Kidney (tissue), 14 donors: Measurements from ENCODE around the gene LAMA1. TPM values are rescaled to one million over a fixed set of nuclear protein-coding genes. Genes with fewer than 3 reads are reported as not detected.

ENCODE experiments used
- DNase-seq, 5 donors: peaks; one replicate each; pipeline ENCODE4 v3.0.0-alpha.2; 2013 to 2020
- FAIRE-seq: peaks from 2 replicates; lab custom pipeline; 2012; peaks lifted over from hg19 to GRCh38; lab: Jason Lieb, UNC
- H3K27ac ChIP-seq, 2 donors: one replicate each; pipeline ENCODE4 v1.7.0; 2013; ENCODE audit warnings: low read depth in 2 of 2, low read length in 2 of 2, inconsistent platforms in 1 of 2
- H3K27me3 ChIP-seq: one replicate; pipeline ENCODE4 v1.7.1; 2013; ENCODE audit warnings: low read length, inconsistent platforms; ENCODE audit not compliant: control insufficient read depth, insufficient read depth
- H3K36me3 ChIP-seq, 3 donors: one replicate each; pipeline versions ENCODE4 v1.7.0 to v1.7.1; 2013; ENCODE audit warnings: low read length in 3 of 3, control low read depth in 1 of 3, inconsistent platforms in 1 of 3; ENCODE audit not compliant: insufficient read depth in 3 of 3, control insufficient read depth in 2 of 3
- H3K4me1 ChIP-seq, 3 donors: one replicate each; pipeline versions ENCODE4 v1.7.0 to v1.7.1; 2013; ENCODE audit warnings: low read length in 3 of 3, inconsistent platforms in 1 of 3, low read depth in 1 of 3; ENCODE audit not compliant: control insufficient read depth in 2 of 3, insufficient read depth in 2 of 3
- H3K4me3 ChIP-seq, 3 donors: one replicate each; pipeline versions ENCODE4 v1.7.0 to v1.8.1; 2013; ENCODE audit warnings: low read length in 3 of 3, control low read depth in 1 of 3, inconsistent platforms in 1 of 3
- H3K9ac ChIP-seq, 3 donors: one replicate each; pipeline versions ENCODE4 v1.7.0 to v1.7.1; 2013; ENCODE audit warnings: low read length in 3 of 3, control low read depth in 1 of 3, inconsistent platforms in 1 of 3
- H3K9me3 ChIP-seq, 3 donors: one replicate each; pipeline versions ENCODE4 v1.7.0 to v1.7.1; 2013; ENCODE audit warnings: low read length in 3 of 3, control low read depth in 1 of 3, inconsistent platforms in 1 of 3; ENCODE audit not compliant: control insufficient read depth in 2 of 3, insufficient read depth in 1 of 3
- intact Hi-C: fragments of 100-400 bp; cut with DNase I; formaldehyde crosslinking; loops from one replicate; pipeline ENCODE4 v1.11.1; 2022
- polyA plus RNA-seq: library from polyadenylated mRNA; stranded (reverse); fragments of 350-450 nt; fragmentation: Illumina TruSeq; extraction: RNeasy Lipid Tissue Mini Kit (QIAGEN cat#74804); gene quantifications from one replicate; pipeline ENCODE4 v1.2.3, GENCODE V29; 2014; ENCODE audit warnings: low read depth, low replicate concordance; ENCODE audit not compliant: insufficient read depth
- total RNA-seq: library from RNA; stranded (reverse); fragmentation: NEBNext Ultra II Directional; extraction: Animal tissue kit (Norgen Biotek cat#: 25700); gene quantifications from one replicate; pipeline ENCODE4 v1.2.1, GENCODE V29; 2021
- TF ChIP-seq, protein P1 (sequence below): IDR thresholded peaks from 3 replicates; pipeline ENCODE4 v1.5.1; 2012; ENCODE audit warnings: mild to moderate bottlenecking, moderate library complexity, borderline replicate concordance; ENCODE audit not compliant: insufficient read depth; ENCODE audit errors: extremely low read depth
- donor health status: control.
- donor health status: control.
- donor health status: control.
- donor health status: control.
- donor health status: control.
- donor health status: DM: yes; HTN: yes; CAD: no.
- donor health status: Normal renal cell carcinoma (clear cell type).

The LAMA1 gene
- total and polyA plus RNA-seq, 2 donors from 2014 or later: 10.7 to 14.1 TPM

DNA sequence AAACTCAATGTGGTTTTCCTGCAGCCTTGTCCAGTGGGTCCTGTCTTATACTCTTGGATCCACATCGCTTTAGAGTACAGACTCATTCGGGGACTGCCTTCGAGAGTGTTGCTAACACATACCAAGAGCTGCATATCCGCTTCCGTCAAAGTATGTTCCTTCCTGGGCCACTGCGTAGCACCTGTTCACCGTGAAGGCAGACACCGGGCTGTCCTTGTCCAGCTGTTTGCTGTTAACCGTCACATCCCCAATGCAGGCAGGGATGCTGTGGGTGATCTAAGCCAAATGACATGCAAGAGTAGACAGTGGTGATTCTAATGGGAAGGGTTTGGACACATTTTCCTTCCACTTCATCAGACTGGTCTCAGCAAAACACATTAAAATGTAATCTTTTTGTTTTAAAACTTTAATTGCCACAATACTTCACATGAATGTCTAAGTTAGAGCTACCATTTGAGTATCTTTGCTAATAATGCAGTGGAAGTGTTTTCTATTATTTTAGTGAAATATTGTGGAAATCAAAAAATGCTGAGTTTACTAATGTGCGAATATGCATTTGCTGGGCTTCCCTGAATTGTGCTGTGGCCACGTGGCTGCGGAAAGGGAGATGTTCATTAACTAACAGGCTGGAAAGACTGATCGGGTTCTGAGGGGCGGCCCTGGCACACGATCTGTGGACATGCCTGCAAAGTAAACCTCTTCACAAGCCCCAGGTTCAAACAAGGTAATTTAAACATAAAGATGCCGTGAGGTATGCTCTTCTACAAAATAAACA lies 169.1 kb downstream of the LAMA1 start:
- H3K4me3 ChIP-seq: no peak overlapping the region
- no peaks in the 10 kb centered on the region for H3K4me1 ChIP-seq
- intact Hi-C loops: no loop called here
- DNase-seq: peak in 3 of 5 donors; percentile 31 to 45 (median 38)
- H3K9me3 ChIP-seq: no peaks in the 10 kb centered on the region
- TF ChIP-seq, protein P1, sequence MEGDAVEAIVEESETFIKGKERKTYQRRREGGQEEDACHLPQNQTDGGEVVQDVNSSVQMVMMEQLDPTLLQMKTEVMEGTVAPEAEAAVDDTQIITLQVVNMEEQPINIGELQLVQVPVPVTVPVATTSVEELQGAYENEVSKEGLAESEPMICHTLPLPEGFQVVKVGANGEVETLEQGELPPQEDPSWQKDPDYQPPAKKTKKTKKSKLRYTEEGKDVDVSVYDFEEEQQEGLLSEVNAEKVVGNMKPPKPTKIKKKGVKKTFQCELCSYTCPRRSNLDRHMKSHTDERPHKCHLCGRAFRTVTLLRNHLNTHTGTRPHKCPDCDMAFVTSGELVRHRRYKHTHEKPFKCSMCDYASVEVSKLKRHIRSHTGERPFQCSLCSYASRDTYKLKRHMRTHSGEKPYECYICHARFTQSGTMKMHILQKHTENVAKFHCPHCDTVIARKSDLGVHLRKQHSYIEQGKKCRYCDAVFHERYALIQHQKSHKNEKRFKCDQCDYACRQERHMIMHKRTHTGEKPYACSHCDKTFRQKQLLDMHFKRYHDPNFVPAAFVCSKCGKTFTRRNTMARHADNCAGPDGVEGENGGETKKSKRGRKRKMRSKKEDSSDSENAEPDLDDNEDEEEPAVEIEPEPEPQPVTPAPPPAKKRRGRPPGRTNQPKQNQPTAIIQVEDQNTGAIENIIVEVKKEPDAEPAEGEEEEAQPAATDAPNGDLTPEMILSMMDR: no peak
- no peak overlapping the region for H3K9ac ChIP-seq
- H3K36me3 ChIP-seq: peaks cover 0 to 3% (median 0%) of the 10 kb centered on the region in 3 donors
- FAIRE-seq: no peak
- no peaks in the 10 kb centered on the region for H3K27me3 ChIP-seq
- no peak overlapping the region for H3K27ac ChIP-seq

DNA sequence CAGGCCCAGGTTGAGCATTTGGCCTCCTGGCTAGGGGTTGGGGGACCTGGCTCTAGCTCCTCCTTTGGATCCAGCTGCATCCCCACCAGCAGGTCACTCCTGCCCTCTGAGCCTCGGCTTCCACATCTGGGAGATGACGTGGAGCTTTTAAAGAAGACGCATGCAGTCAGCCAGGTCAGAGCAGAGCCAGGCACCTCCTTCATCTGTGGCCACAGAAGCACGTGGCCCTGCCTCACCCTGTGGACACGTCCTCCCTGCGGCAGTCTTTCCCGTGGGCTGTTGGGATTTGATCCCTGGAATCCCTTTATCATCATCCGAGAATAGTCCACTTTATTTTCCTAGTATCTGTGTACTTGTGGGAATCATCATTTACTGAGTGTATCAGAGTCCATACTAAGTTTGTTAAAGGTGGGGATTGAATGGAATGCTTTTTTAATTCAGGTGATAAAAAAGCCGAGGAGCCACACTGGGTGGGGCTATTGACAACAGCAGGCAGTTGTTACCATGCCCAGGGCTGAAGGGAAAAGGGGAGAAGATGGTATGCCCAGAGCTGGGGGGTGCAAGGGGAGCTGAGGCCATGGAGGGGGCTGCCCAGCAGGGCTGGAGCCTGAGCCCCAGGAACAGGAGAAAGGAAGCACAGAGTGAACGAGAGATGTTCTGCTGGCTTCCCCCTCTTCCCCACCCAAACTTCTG lies 170.1 kb downstream of the LAMA1 start:
- H3K9ac ChIP-seq: no peak overlapping the region

DNA sequence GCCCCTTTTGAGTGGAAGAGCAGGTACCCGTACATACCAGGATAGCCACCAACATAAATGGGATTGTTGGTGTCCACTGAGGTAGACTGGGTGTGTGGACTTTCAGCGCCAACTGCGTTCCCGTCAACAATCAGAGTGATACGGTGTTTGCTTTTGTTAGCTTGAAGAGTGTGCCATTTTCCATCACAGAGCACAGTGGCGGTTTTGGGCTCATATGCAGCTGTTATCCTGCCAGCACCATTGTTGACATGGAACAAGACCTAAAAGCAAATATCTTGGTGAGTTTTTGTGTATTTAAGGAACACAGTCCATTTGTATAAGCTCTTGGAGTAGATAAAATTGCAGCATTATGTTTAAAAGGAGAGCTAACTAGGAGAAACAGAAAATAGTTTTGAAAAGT lies 174.5 kb downstream of the LAMA1 start:
- TF ChIP-seq, protein P1: no peak
- H3K27ac ChIP-seq: no peak overlapping the region
- H3K9me3 ChIP-seq: no peaks in the 10 kb centered on the region
- H3K4me3 ChIP-seq: no peak overlapping the region
- H3K4me1 ChIP-seq: no peaks in the 10 kb centered on the region
- intact Hi-C loops: no loop called here
- no peaks in the 10 kb centered on the region for H3K27me3 ChIP-seq
- FAIRE-seq: no peak
- DNase-seq: no peak
- no peak overlapping the region for H3K9ac ChIP-seq
- no peaks in the 10 kb centered on the region for H3K36me3 ChIP-seq

More for the DNA sequence above, 170.1 kb downstream of the LAMA1 start:
- Histone ChIP-seq H3K9me3 (no peaks in the 10 kb centered on the region), H3K27me3 (no peaks in the 10 kb centered on the region), H3K4me3 (no peak overlapping the region), H3K27ac (no peak overlapping the region), H3K4me1 (no peaks in the 10 kb centered on the region), H3K36me3 (peaks cover 0 to 3% (median 0%) of the 10 kb centered on the region in 3 donors)
- FAIRE-seq (no peak), DNase-seq (no peak)
- intact Hi-C loops: no loop called here
- TF ChIP-seq, protein P1: no peak
